HepG2 (cell line): Measurements from ENCODE around the gene ATAD2B. TPM values are rescaled to one million over a fixed set of nuclear protein-coding genes. Genes with fewer than 3 reads are reported as not detected.
A peak's percentile ranks its signal among the peaks of the same experiment; 100 is the strongest.

ENCODE experiments used
- ATAC-seq: fragments of 200-7000 bp; cut with Tn5 transposase; 3 replicates; pipeline ENCODE4 v1.9.1; 2020; ENCODE audit warnings: mild to moderate bottlenecking, moderate library complexity
- BruUV-seq: library from RNA; stranded (reverse); fragments of 400-500 nt; replicated peaks from 2 replicates; lab custom pipeline; 2021; lab: Mats Ljungman, UMichigan
- CTCF ChIA-PET: fragments of 300-600 bp; formaldehyde crosslinking; extraction: SDS; loops from one replicate; lab custom pipeline; 2021; ENCODE audit warnings: low total read pairs, inconsistent platforms, low intra/inter-chr PET ratio; lab: Yijun Ruan, JAX
- POLR2A ChIA-PET: fragments of 350-600 bp; sonication (Branson Sonifier 250); formaldehyde crosslinking; loops from one replicate; lab custom pipeline; 2020; ENCODE audit warnings: antibody characterized with exemption, inconsistent platforms; lab: Yijun Ruan, JAX
- DNase-seq: peaks from one replicate; pipeline ENCODE4 v3.0.0-alpha.2; 2015; ENCODE audit warnings: low spot score
- FAIRE-seq: peaks from 3 replicates; lab custom pipeline; 2011; peaks lifted over from hg19 to GRCh38; lab: Jason Lieb, UNC
- H2AFZ ChIP-seq: one replicate; pipeline ENCODE4 v1.6.1; 2011; ENCODE audit warnings: low read length, inconsistent platforms
- H3K27ac ChIP-seq: fragments of 300-600 bp; 3 replicates; pipeline ENCODE4 v1.8.0; 2011; ENCODE audit warnings: mixed run types, mild to moderate bottlenecking, mixed read lengths, low read length, inconsistent platforms; ENCODE audit not compliant: insufficient read depth; ENCODE audit errors: extremely low read length
- H3K27me3 ChIP-seq, 2 experiments: fragments of 200-600 bp in 1 of 2; 2 replicates in 1 of 2; 3 replicates in 1 of 2; pipeline versions ENCODE4 v1.6.0 to v1.8.0; 2011; ENCODE audit warnings: low read length in 2 of 2, mild to moderate bottlenecking in 2 of 2, moderate library complexity in 2 of 2, inconsistent platforms in 1 of 2; ENCODE audit not compliant: insufficient read depth in 2 of 2, control insufficient read depth in 1 of 2
- H3K36me3 ChIP-seq, 2 experiments: fragments of 200-600 bp in 1 of 2; replicated peaks in 1 of 2; 2 replicates in 1 of 2; 3 replicates in 1 of 2; pipeline versions ENCODE4 v1.5.1 to v1.8.0; 2011; ENCODE audit warnings: low read length in 2 of 2, inconsistent platforms in 1 of 2; ENCODE audit not compliant: insufficient read depth in 2 of 2, control insufficient read depth in 1 of 2
- H3K4me1 ChIP-seq: 2 replicates; pipeline ENCODE4 v1.5.1; 2012; ENCODE audit warnings: low read length, inconsistent platforms; ENCODE audit not compliant: insufficient read depth
- H3K4me2 ChIP-seq: 2 replicates; pipeline ENCODE4 v1.6.0; 2011; ENCODE audit warnings: low read depth, low read length, inconsistent platforms
- H3K4me3 ChIP-seq, 3 experiments: fragments of 200-600 bp in 1 of 3; sonication (generic), shearing (Covaris generic) in 1 of 3; replicated peaks in 1 of 3; 2 replicates each; pipeline ENCODE4 v1.5.1; 2011 to 2016; ENCODE audit warnings: low read length in 3 of 3, inconsistent platforms in 2 of 3, low read depth in 2 of 3, mild to moderate bottlenecking in 2 of 3, control low read depth in 1 of 3, mixed read lengths in 1 of 3; ENCODE audit not compliant: insufficient read depth in 1 of 3
- H3K79me2 ChIP-seq: one replicate; pipeline ENCODE4 v1.6.1; 2011; ENCODE audit warnings: low read length, inconsistent platforms; ENCODE audit not compliant: insufficient read depth
- H3K9ac ChIP-seq: 2 replicates; pipeline ENCODE4 v1.6.0; 2011; ENCODE audit warnings: mild to moderate bottlenecking, low read depth, low read length, inconsistent platforms; ENCODE audit not compliant: insufficient read depth
- H3K9me3 ChIP-seq: 2 replicates; pipeline ENCODE4 v1.5.1; 2012; ENCODE audit warnings: mild to moderate bottlenecking, low read length
- H4K20me1 ChIP-seq: 2 replicates; pipeline ENCODE4 v1.6.0; 2011; ENCODE audit warnings: inconsistent platforms, mild to moderate bottlenecking, low read length, moderate library complexity; ENCODE audit not compliant: insufficient read depth
- CC2D1A ChIP-seq: sonication (generic); formaldehyde crosslinking; IDR thresholded peaks from 2 replicates; pipeline ENCODE4 v1.8.1; 2023; ENCODE audit warnings: mild to moderate bottlenecking, missing genetic modification reagents
- CEBPB ChIP-seq: IDR thresholded peaks from 2 replicates; pipeline ENCODE4 v1.6.1; 2011; ENCODE audit warnings: low read depth, low read length, improper control_type of control experiment, borderline replicate concordance
- GATA4 ChIP-seq: sonication (generic); IDR thresholded peaks from 2 replicates; pipeline ENCODE4 v1.6.1; 2016; ENCODE audit warnings: antibody characterized with exemption, low read depth, borderline replicate concordance
- IKZF5 ChIP-seq: IDR thresholded peaks from 2 replicates; pipeline ENCODE4 v1.6.1; 2018; ENCODE audit warnings: missing genetic modification reagents, mild to moderate bottlenecking, missing compliant biosample characterization
- NCOA2 ChIP-seq: sonication (generic); formaldehyde crosslinking; IDR thresholded peaks from 2 replicates; pipeline ENCODE4 v1.8.0; 2022; ENCODE audit warnings: inconsistent platforms
- NR2F6 ChIP-seq, 2 experiments: IDR thresholded peaks; 2 replicates each; pipeline ENCODE4 v1.6.1; 2016; ENCODE audit warnings: antibody characterized with exemption in 1 of 2, mild to moderate bottlenecking in 1 of 2
- SMYD3 ChIP-seq: sonication (generic); formaldehyde crosslinking; IDR thresholded peaks from 2 replicates; pipeline ENCODE4 v1.8.1; 2023; ENCODE audit warnings: mild to moderate bottlenecking, missing genetic modification reagents
- ZFX ChIP-seq: sonication (generic); formaldehyde crosslinking; IDR thresholded peaks from 2 replicates; pipeline ENCODE4 v1.4.0; 2020; ENCODE audit warnings: mild to moderate bottlenecking, low read depth, missing genetic modification reagents, moderate library complexity
- ZNF136 ChIP-seq: sonication (generic); formaldehyde crosslinking; IDR thresholded peaks from 2 replicates; pipeline ENCODE4 v1.8.1; 2022; ENCODE audit warnings: low read depth, mild to moderate bottlenecking, moderate library complexity, missing genetic modification reagents
- ZNF510 ChIP-seq: sonication (generic); formaldehyde crosslinking; IDR thresholded peaks from 2 replicates; pipeline ENCODE4 v1.4.0; 2020; ENCODE audit warnings: low read depth, mild to moderate bottlenecking, missing genetic modification reagents
- ZNF562 ChIP-seq: sonication (generic); formaldehyde crosslinking; IDR thresholded peaks from 2 replicates; pipeline ENCODE4 v1.8.0; 2022; ENCODE audit warnings: missing genetic modification reagents, borderline replicate concordance
- WGBS: methylation state at CpG from one replicate; pipeline ENCODE4 v1.1.6; 2017; ENCODE audit warnings: low lambda C conversion rate; 5-methylcytosine and 5-hydroxymethylcytosine counted together
- in situ Hi-C: cut with HindIII; loops from 2 replicates; pipeline ENCODE4 v1.10.0; 2017; ENCODE audit warnings: low pct_unique_long_range_greater_than_20kb; ENCODE audit not compliant: extremely low pct_ligation_motif_present
- intact Hi-C: fragments of 100-400 bp; cut with micrococcal nuclease; formaldehyde crosslinking; loops from one replicate; pipeline ENCODE4 v1.10.0; 2022; ENCODE audit not compliant: unreplicated experiment
- polyA plus RNA-seq, 8 experiments: library from polyadenylated mRNA; depleted of rRNA in 3 of 8; stranded (reverse) in 7 of 8; unstranded in 1 of 8; fragments of >200 nt; fragmentation: Illumina TruSeq in 4 of 8; extraction: Trizol in 4 of 8; gene quantifications; 2 replicates each; pipeline versions ENCODE4 v1.2.1 to v1.2.3, GENCODE V29; 2011 to 2016; ENCODE audit warnings: low read depth in 4 of 8, missing spikeins in 1 of 8, mixed read lengths in 1 of 8; ENCODE audit not compliant: insufficient read depth in 1 of 8
- total RNA-seq, 5 experiments: library from RNA; depleted of rRNA; stranded (reverse); fragments of >200 nt; fragmentation: Illumina TruSeq; extraction: Trizol; gene quantifications; 2 replicates each; pipeline ENCODE4 v1.2.3, GENCODE V29; 2016; ENCODE audit warnings: low read depth in 1 of 5
- TF ChIP-seq, protein P1 (sequence below): sonication (generic); formaldehyde crosslinking; IDR thresholded peaks from 2 replicates; pipeline ENCODE4 v1.8.0; 2022; ENCODE audit warnings: mild to moderate bottlenecking, missing genetic modification reagents, moderate library complexity
- TF ChIP-seq, protein P2 (sequence below): fragments of 450-650 bp; IDR thresholded peaks from 2 replicates; pipeline ENCODE4 v1.6.1; 2017; ENCODE audit warnings: mild to moderate bottlenecking

ATAD2B gene
- total and polyA plus RNA-seq, 2 of the 13 experiments (the other 11 are each of a cell fraction or from before 2014, with no cell fraction given), result 5.3 to 22.2 TPM

GRCh38 chr2:23772684-23773083 is 154.2 kb downstream of the ATAD2B start:
- no peaks in the 10 kb centered on the region for H3K79me2 ChIP-seq
- no TSS peak for BruUV-seq
- H3K4me2 ChIP-seq, result no peak overlapping the region
- no peak overlapping the region for H2AFZ ChIP-seq
- ChIA-PET POLR2A (no interaction called here), CTCF (no interaction called here)
- in situ Hi-C loops, result no loop called here
- no peaks in the 10 kb centered on the region for H3K4me1 ChIP-seq
- H3K4me3 ChIP-seq, result no peak overlapping the region
- intact Hi-C loops, result loop anchor here (5.0 kb wide), 1 partner anchor 1105 kb away; no protein-coding TSS in a partner anchor
- FAIRE-seq (no peak), ATAC-seq (no peak), DNase-seq (no peak)
- no peak overlapping the region for H3K27ac ChIP-seq
- WGBS, result 97% methylated on average over 7 of the region's 7 CpGs
- H4K20me1 ChIP-seq, result no peaks in the 10 kb centered on the region
- TF ChIP-seq NCOA2 (no peak), CC2D1A (CRISPR knock-in tag) (no peak), ZFX (CRISPR knock-in tag) (no peak), ZNF136 (CRISPR knock-in tag) (no peak), SMYD3 (no peak), ZNF562 (CRISPR knock-in tag) (no peak), ZNF510 (CRISPR knock-in tag) (no peak), IKZF5 (CRISPR knock-in tag) (no peak)
- peaks cover 8% of the 10 kb centered on the region; the same call in 1 of the 2 replicates for H3K9me3 ChIP-seq
- peaks cover 3 to 23% of the 10 kb centered on the region in 2 experiments for H3K36me3 ChIP-seq
- no peak overlapping the region for H3K9ac ChIP-seq
- H3K27me3 ChIP-seq, result no peaks in the 10 kb centered on the region

DNA sequence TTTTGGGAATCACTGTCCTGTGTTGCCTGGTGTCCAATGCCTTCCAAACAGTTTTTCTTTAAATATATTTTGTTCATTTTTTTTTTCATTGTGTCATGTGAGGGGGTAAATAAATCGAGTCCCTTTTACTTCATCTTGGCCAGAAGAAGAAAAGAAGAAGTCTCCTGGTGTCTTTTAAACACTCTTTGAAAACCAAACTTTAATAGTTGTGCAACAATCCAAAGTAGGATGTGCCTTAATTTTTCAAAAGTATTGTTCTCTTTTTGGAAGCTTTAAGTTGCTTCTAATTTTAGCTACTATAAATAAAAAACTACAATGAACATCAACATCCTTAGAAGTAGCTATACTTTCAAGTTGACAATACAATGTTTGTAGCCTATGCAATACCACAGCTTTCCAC is 154.9 kb downstream of the ATAD2B start:
- Histone ChIP-seq H3K4me2 (no peak overlapping the region), H3K4me3 (no peak overlapping the region), H3K36me3 (peaks cover 3 to 20% of the 10 kb centered on the region in 2 experiments), H3K27ac (no peak overlapping the region), H3K9ac (no peak overlapping the region), H2AFZ (no peak overlapping the region), H3K79me2 (no peaks in the 10 kb centered on the region), H3K9me3 (peaks cover 8% of the 10 kb centered on the region; the same call in 1 of the 2 replicates), H3K27me3 (no peaks in the 10 kb centered on the region), H3K4me1 (no peaks in the 10 kb centered on the region), H4K20me1 (no peaks in the 10 kb centered on the region)
- no peak for DNase-seq
- no peak for FAIRE-seq
- intact Hi-C loops (loop anchor here (5.0 kb wide), 1 partner anchor 1105 kb away; no protein-coding TSS in a partner anchor), in situ Hi-C loops (no loop called here)
- TF ChIP-seq CEBPB (peak; percentile 35; the same call in 1 of the 2 replicates), NR2F6 (IDR thresholded peaks at IDR 0.05) (no peak), NR2F6 (CRISPR knock-in tag; IDR thresholded peaks at IDR 0.05) (no peak), GATA4 (no peak)
- TF ChIP-seq, protein P1, sequence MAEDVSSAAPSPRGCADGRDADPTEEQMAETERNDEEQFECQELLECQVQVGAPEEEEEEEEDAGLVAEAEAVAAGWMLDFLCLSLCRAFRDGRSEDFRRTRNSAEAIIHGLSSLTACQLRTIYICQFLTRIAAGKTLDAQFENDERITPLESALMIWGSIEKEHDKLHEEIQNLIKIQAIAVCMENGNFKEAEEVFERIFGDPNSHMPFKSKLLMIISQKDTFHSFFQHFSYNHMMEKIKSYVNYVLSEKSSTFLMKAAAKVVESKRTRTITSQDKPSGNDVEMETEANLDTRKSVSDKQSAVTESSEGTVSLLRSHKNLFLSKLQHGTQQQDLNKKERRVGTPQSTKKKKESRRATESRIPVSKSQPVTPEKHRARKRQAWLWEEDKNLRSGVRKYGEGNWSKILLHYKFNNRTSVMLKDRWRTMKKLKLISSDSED (CRISPR knock-in tag), result no peak
- TF ChIP-seq, protein P2, sequence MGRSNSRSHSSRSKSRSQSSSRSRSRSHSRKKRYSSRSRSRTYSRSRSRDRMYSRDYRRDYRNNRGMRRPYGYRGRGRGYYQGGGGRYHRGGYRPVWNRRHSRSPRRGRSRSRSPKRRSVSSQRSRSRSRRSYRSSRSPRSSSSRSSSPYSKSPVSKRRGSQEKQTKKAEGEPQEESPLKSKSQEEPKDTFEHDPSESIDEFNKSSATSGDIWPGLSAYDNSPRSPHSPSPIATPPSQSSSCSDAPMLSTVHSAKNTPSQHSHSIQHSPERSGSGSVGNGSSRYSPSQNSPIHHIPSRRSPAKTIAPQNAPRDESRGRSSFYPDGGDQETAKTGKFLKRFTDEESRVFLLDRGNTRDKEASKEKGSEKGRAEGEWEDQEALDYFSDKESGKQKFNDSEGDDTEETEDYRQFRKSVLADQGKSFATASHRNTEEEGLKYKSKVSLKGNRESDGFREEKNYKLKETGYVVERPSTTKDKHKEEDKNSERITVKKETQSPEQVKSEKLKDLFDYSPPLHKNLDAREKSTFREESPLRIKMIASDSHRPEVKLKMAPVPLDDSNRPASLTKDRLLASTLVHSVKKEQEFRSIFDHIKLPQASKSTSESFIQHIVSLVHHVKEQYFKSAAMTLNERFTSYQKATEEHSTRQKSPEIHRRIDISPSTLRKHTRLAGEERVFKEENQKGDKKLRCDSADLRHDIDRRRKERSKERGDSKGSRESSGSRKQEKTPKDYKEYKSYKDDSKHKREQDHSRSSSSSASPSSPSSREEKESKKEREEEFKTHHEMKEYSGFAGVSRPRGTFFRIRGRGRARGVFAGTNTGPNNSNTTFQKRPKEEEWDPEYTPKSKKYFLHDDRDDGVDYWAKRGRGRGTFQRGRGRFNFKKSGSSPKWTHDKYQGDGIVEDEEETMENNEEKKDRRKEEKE, result no peak
- ChIA-PET CTCF (no interaction called here), POLR2A (no interaction called here)
- ATAC-seq, result no peak
- BruUV-seq, result no TSS peak
- WGBS, result 46% methylated on average over 1 of the region's 1 CpG
